Transverse colon (tissue), 4 donors: Measurements from ENCODE around the gene ZFAND6.

Experiments used
- EP300 ChIP-seq: sonication (generic); formaldehyde crosslinking; IDR thresholded peaks from one replicate; pipeline ENCODE4 v1.6.1; 2017; ENCODE audit warnings: antibody characterized with exemption, low read depth
- POLR2A ChIP-seq: fragments of 450-650 bp; IDR thresholded peaks from one replicate; pipeline ENCODE4 v1.6.1; 2016; ENCODE audit warnings: antibody characterized with exemption, mild to moderate bottlenecking, moderate library complexity
- POLR2AphosphoS5 ChIP-seq, 3 donors: sonication (generic); formaldehyde crosslinking; IDR thresholded peaks; one replicate each; pipeline ENCODE4 v1.6.1; 2016; ENCODE audit warnings: antibody characterized with exemption in 3 of 3
- TF ChIP-seq, protein P1 (sequence below), 5 experiments: fragments of 200-600 bp in 3 of 5; fragments of 450-650 bp in 2 of 5; sonication (generic) in 3 of 5; IDR thresholded peaks; 1 replicate in 2 of 5; 2 replicates in 3 of 5; pipeline ENCODE4 v1.5.1; 2016 to 2017; ENCODE audit warnings: antibody characterized with exemption in 5 of 5, inconsistent platforms in 3 of 5, mild to moderate bottlenecking in 2 of 5, moderate library complexity in 1 of 5

DNA sequence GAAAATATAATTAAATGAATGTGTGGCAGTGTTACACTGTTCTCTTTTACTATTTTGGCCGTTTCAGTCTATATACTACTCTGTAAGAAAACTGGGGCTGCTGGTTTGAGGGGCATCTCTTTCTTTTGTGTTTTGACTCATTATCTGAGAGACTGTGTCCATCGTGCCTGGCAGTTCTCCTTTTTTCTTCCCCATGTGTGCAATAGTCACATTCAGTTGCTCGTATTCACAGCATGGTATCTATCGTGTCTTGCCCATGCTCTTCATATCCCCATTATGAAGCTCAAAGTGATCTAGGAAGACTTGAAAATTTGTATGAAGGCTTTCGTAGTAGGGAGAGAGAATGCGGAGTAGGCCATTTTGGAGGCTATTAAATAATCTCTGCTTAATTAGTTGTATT lies 63.6 kb downstream of the ZFAND6 start:
- TF ChIP-seq POLR2AphosphoS5 (IDR thresholded peaks at IDR 0.05) (no peak), POLR2A (no peak), EP300 (no peak)
- TF ChIP-seq, protein P1, sequence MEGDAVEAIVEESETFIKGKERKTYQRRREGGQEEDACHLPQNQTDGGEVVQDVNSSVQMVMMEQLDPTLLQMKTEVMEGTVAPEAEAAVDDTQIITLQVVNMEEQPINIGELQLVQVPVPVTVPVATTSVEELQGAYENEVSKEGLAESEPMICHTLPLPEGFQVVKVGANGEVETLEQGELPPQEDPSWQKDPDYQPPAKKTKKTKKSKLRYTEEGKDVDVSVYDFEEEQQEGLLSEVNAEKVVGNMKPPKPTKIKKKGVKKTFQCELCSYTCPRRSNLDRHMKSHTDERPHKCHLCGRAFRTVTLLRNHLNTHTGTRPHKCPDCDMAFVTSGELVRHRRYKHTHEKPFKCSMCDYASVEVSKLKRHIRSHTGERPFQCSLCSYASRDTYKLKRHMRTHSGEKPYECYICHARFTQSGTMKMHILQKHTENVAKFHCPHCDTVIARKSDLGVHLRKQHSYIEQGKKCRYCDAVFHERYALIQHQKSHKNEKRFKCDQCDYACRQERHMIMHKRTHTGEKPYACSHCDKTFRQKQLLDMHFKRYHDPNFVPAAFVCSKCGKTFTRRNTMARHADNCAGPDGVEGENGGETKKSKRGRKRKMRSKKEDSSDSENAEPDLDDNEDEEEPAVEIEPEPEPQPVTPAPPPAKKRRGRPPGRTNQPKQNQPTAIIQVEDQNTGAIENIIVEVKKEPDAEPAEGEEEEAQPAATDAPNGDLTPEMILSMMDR (IDR thresholded peaks at IDR 0.05): no peak
